ENCODE results near the gene SOX6. TPM values are rescaled to one million over a fixed set of nuclear protein-coding genes. Genes with fewer than 3 reads are reported as not detected.

The SOX6 gene
- total RNA-seq, 4 donors from 2014 or later = 17.9 to 27.9 (median 23.3) TPM

DNA sequence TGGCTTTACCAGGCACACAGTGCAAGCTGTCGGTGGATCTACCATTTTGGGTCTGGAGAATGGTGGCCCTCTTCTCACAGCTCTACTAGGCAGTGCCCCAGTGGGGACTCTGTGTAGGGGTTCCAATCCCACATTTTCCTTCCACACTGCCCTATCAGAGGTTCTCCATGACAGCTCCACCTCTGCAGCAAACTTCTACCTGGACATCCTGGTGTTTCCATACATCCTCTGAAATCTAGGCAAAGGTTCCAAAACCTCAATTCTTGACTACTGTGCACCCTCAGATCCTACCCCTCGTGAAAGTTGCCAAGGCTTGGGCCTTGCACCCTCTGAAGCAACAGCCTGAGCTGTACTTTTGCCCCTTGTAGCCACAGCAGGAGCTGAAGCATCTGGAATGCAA lies 108.1 kb downstream of the SOX6 start:
- Histone ChIP-seq H3K27me3 (no peaks in the 10 kb centered on the region), H3K27ac (no peak overlapping the region), H3K9me3 (no peaks in the 10 kb centered on the region), H3K4me3 (replicated peaks in 1 of 3) (no peak overlapping the region), H3K4me1 (no peaks in the 10 kb centered on the region), H3K36me3 (no peaks in the 10 kb centered on the region)
- intact Hi-C loops (cut with DNase I) = no loop called here
- no peak for TF ChIP-seq POLR2A (IDR thresholded peaks at IDR 0.05)
- TF ChIP-seq, protein P1, sequence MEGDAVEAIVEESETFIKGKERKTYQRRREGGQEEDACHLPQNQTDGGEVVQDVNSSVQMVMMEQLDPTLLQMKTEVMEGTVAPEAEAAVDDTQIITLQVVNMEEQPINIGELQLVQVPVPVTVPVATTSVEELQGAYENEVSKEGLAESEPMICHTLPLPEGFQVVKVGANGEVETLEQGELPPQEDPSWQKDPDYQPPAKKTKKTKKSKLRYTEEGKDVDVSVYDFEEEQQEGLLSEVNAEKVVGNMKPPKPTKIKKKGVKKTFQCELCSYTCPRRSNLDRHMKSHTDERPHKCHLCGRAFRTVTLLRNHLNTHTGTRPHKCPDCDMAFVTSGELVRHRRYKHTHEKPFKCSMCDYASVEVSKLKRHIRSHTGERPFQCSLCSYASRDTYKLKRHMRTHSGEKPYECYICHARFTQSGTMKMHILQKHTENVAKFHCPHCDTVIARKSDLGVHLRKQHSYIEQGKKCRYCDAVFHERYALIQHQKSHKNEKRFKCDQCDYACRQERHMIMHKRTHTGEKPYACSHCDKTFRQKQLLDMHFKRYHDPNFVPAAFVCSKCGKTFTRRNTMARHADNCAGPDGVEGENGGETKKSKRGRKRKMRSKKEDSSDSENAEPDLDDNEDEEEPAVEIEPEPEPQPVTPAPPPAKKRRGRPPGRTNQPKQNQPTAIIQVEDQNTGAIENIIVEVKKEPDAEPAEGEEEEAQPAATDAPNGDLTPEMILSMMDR (IDR thresholded peaks at IDR 0.05) = no peak
- 86 to 95% methylated on average over 2 of the region's 2 CpGs for WGBS, 2 donors
- no peak for DNase-seq

DNA sequence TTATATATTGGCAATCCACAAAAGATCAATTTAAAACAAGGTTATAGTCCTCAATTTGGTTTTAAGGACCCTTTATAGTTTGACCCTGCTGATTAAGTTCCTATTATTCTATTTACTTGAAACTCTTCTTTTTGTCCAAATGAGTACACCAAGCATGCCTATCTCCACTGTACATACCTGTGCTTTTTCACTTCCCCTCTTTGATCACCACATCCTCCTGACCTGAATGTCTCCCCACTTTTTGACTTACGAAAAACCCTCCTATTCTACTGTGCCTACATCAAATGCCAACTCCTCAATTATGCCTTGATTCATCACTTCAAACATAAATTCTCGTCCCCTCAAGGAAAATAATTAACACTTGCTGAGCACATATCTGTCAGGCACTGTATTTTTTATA lies 113.5 kb downstream of the SOX6 start:
- Histone ChIP-seq H3K4me1 (no peaks in the 10 kb centered on the region), H3K27ac (no peak overlapping the region), H3K9me3 (no peaks in the 10 kb centered on the region), H3K27me3 (no peaks in the 10 kb centered on the region), H3K4me3 (replicated peaks in 1 of 3) (no peak overlapping the region), H3K36me3 (no peaks in the 10 kb centered on the region)
- no peak for DNase-seq
- intact Hi-C loops (cut with DNase I) = no loop called here
- 83 to 90% methylated on average over 2 of the region's 2 CpGs for WGBS, 2 donors
- no peak for TF ChIP-seq POLR2A (IDR thresholded peaks at IDR 0.05)
- TF ChIP-seq, protein P1 (IDR thresholded peaks at IDR 0.05) = no peak

DNA sequence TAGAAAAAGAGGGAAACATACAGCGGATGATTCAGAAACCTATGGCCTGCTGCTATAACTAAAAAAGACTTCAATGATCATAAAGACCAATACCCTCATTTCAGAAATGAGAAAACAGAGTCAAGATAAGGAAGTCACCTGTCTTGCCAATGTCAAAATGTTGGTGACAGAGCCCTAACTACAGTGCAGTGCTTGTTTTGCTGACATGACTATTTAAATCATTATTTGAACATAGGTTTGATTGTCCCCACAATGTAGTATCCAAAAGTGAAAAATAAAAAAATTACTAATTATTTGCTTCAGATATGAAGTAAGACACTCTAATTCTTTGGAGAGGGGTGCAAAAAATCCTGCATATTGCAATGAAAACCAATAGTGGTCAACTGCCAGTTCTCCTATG lies 115.7 kb downstream of the SOX6 start:
- Histone ChIP-seq H3K4me3 (replicated peaks in 1 of 3) (no peak overlapping the region), H3K4me1 (no peaks in the 10 kb centered on the region), H3K36me3 (no peaks in the 10 kb centered on the region), H3K9me3 (no peaks in the 10 kb centered on the region), H3K27me3 (no peaks in the 10 kb centered on the region), H3K27ac (no peak overlapping the region)
- DNase-seq = no peak
- WGBS, 2 donors = 94 to 97% methylated on average over 1 of the region's 1 CpG
- intact Hi-C loops (cut with DNase I) = no loop called here
- no peak for TF ChIP-seq POLR2A (IDR thresholded peaks at IDR 0.05)
- TF ChIP-seq, protein P1 (IDR thresholded peaks at IDR 0.05) = no peak

DNA sequence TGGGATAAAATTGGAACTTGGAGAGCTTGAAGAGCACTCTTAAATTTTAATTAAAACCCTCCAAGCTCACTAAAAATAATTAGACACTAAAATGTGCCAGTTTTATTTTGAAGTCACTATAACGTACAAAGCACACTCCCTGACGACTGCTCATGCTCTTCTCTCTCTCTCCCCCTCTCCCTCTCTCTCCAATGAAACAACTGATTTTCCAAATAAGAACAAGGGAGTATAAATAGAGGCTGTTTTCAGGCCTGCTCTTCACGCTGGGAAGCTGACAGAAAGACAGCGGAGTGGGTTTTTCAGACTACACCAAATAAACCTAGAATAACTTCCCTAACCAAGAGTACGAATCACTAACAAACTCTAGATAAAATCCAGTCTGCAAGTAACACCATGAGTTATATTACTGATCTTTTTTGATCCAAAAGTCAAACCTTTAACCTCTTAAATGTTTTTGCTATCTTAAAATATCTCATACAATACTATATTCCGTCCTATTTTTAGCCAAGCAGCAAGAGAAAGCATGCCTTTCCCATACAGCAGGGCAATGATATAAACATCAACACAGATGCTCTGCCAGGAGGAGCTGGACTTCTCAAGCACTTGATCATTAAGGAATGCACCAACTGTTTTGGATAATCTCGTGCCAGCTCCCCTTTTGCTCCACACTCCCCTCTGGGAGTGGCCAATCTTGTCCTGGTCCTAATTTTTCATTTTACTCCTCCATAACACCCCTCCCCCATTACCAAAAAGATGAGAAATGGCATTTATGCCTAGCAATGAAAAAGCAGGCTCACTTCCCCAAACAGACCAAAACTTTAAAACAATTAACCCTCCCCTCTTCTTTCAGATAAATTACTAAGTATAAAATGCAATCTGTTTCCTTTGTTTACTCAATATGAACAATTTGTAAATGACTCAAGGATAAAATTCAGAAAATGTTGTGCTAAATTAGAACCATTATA lies 116.9 kb downstream of the SOX6 start:
- DNase-seq = no peak
- intact Hi-C loops (cut with DNase I) = no loop called here
- TF ChIP-seq, protein P1 (IDR thresholded peaks at IDR 0.05) = no peak
- TF ChIP-seq POLR2A (IDR thresholded peaks at IDR 0.05) = no peak
- Histone ChIP-seq H3K4me1 (no peaks in the 10 kb centered on the region), H3K4me3 (replicated peaks in 1 of 3) (no peak overlapping the region), H3K9me3 (no peaks in the 10 kb centered on the region), H3K27ac (no peak overlapping the region), H3K36me3 (no peaks in the 10 kb centered on the region), H3K27me3 (no peaks in the 10 kb centered on the region)
- WGBS, 2 donors = 70 to 75% methylated on average over 7 of the region's 7 CpGs

DNA sequence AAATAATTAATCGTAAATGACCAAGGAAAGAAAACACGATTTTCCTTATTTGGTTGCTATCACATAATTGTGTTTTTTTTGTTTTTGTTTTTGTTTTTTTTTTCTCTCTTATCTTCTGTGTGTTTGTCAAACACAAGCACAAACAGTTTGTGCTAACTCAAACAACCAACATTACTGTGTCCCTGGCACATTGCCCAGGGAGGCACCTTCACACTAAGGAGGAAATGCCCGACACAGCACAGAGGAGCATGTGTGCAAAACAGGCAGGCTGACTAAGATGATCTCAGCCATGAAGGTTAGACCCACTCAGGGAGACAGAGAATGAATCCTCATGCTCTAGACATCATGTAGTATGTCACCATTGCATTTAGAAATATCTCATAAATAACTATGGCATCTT lies 130.1 kb downstream of the SOX6 start:
- peak; percentile 66 to 77 for DNase-seq
- no peaks in the 10 kb centered on the region for H3K4me1 ChIP-seq
- 57 to 61% methylated on average over 3 of the region's 3 CpGs for WGBS, 2 donors
- TF ChIP-seq, protein P1 (IDR thresholded peaks at IDR 0.05) = no peak
- no peak for TF ChIP-seq POLR2A (IDR thresholded peaks at IDR 0.05)
- H3K36me3 ChIP-seq = no peaks in the 10 kb centered on the region
- intact Hi-C loops (cut with DNase I) = no loop called here
- no peak overlapping the region for H3K27ac ChIP-seq
- H3K9me3 ChIP-seq = no peaks in the 10 kb centered on the region
- H3K4me3 ChIP-seq (replicated peaks in 1 of 3) = no peak overlapping the region
- no peaks in the 10 kb centered on the region for H3K27me3 ChIP-seq
